SK-N-MC (cell line): ENCODE measurements around the gene GRM2.

Experiments used
- DNase-seq: peaks from one replicate; pipeline ENCODE4 v3.0.0-alpha.2; 2011; ENCODE audit warnings: low read depth, low spot score
- H3K27ac ChIP-seq: fragments of 200-600 bp; sonication (generic); 2 replicates; pipeline ENCODE4 v1.5.1; 2016; ENCODE audit warnings: mixed run types
- H3K36me3 ChIP-seq: fragments of 200-600 bp; sonication (generic); 2 replicates; pipeline ENCODE4 v1.6.1; 2017; ENCODE audit warnings: antibody characterized with exemption, low read length, mixed read lengths; ENCODE audit not compliant: insufficient read depth
- H3K4me3 ChIP-seq: fragments of 200-600 bp; sonication (generic); 2 replicates; pipeline ENCODE4 v1.5.1; 2016
- H3K9ac ChIP-seq: fragments of 200-600 bp; sonication (generic); 2 replicates; pipeline ENCODE4 v1.8.0; 2017; ENCODE audit warnings: mixed run types, mixed read lengths; ENCODE audit not compliant: insufficient read length
- H3K9me3 ChIP-seq: fragments of 200-600 bp; sonication (generic); 2 replicates; pipeline ENCODE4 v1.6.1; 2017; ENCODE audit warnings: low read depth, mild to moderate bottlenecking, antibody characterized with exemption, low read length, moderate library complexity, mixed read lengths
- EZH2 ChIP-seq: fragments of 200-600 bp; sonication (generic); IDR thresholded peaks from one replicate; pipeline ENCODE4 v1.6.1; 2017; ENCODE audit warnings: antibody characterized with exemption
- FOXP2 ChIP-seq: optimal IDR thresholded peaks from 2 replicates; pipeline ENCODE3; 2011; ENCODE audit warnings: mild to moderate bottlenecking, moderate library complexity; ENCODE audit not compliant: insufficient read depth; ENCODE audit errors: extremely low read length, control extremely low read depth
- POLR2AphosphoS5 ChIP-seq: IDR thresholded peaks from 2 replicates; pipeline ENCODE4 v1.6.1; 2012; ENCODE audit warnings: mild to moderate bottlenecking, low read depth, low read length, borderline replicate concordance

The GRM2 gene

DNA sequence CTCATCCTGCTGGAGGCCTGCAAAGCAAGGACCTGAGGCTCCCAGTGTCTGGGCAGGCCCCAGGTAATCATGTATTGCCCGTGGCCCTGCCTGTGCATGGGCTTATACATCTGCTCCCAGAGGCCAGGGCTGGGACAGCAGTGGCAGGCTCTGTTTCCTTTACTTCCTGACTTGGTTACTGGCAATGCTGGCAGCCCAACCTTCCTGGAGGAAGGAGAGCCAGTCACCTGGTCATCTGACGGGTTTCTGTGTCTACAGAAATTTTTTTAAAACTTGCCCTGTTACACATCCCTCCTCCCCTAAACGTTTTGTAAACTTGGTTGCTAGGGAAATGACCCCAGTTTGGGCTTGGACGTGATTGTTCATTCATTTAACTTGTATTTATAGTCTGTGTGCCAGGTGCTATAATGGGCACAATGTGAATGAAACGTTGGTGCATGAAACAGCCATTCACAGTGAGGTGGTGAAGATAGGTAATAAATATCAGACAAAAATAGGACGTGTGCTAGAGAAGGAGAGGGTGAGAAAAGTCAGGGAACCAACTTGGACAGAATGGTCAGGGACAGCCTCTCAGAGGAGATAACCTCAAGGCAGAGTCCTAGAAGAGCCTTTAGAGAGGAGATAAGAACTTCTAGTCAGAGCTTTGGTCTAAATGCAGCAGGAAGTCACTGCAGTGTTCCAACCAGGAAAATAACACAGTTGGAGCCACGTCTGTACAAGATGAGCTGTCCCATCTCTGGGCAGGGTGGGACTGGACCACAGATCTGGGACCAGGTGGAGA, 21.7 kb upstream of the GRM2 start:
- no peak for DNase-seq
- no peaks in the 10 kb centered on the region; the same call in 1 of the 2 replicates for H3K36me3 ChIP-seq

DNA sequence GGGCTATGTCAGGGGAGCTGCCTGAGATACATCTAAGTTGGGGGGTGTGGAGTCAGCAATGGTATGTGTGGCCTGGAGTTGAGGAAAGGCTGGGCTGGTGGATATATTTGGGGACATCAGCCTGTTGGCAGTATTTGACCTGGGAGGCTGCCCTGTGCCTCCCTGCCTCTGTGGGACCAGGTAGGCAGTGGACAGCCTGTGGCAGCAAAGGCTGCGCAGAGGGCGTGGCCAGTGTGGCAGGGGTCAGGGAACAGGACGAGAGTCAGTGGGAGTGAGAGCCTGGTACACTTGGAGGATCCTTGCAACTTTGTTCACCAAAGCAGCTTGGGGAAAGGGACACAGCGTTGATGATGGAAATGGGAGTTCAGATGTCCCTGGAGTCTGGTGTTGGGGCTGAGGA, 20.8 kb upstream of the GRM2 start:
- H3K27ac ChIP-seq = no peak overlapping the region
- no peak overlapping the region for H3K4me3 ChIP-seq
- no peaks in the 10 kb centered on the region for H3K9me3 ChIP-seq
- no peak for TF ChIP-seq FOXP2
- TF ChIP-seq POLR2AphosphoS5 = no peak
- no peak for TF ChIP-seq EZH2
- no peak for DNase-seq
- no peak overlapping the region for H3K9ac ChIP-seq
- no peaks in the 10 kb centered on the region; the same call in 1 of the 2 replicates for H3K36me3 ChIP-seq

More for the DNA sequence above, 21.7 kb upstream of the GRM2 start:
- Histone ChIP-seq H3K27ac (no peak overlapping the region), H3K4me3 (no peak overlapping the region), H3K9me3 (no peaks in the 10 kb centered on the region), H3K9ac (no peak overlapping the region)
- TF ChIP-seq EZH2 = no peak
- no peak for TF ChIP-seq FOXP2
- no peak for TF ChIP-seq POLR2AphosphoS5

DNA sequence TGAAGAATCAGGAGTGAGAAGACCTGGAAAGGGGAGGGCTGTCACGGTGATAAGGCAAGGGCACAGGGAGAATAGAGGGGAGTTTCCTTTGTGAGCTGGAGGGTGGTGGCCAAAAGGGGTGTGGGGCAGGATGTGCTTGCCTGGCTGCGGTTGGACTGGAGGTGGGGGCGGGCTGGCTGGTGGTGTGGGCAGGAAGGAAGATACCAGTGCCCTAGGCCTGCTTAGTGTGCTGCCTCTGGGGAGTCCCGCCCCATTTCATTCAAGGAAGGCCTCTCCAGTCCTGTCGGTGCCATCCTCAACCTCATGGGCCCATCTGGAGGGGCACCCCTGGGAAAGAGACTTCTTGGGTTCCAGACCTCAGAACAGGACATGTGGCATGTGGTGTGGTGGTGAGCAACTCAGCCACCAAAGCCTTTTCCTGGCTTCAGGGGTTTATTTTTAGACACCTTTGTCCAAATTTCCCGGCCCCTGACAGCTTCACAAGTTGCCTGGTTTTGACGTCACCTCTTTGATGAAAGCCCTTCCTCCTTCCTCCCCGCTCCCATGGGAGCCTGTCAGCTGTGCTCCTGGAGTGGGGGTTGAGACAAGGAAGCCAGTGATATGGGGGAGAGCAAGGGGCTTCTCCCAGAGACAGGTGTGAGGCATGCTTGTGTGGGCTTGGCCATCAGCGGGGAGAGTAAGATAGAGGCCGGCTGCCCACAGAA, 20.2 kb upstream of the GRM2 start:
- Histone ChIP-seq H3K4me3 (no peak overlapping the region), H3K36me3 (no peaks in the 10 kb centered on the region; the same call in 1 of the 2 replicates), H3K9me3 (no peaks in the 10 kb centered on the region), H3K9ac (no peak overlapping the region), H3K27ac (no peak overlapping the region)
- DNase-seq = no peak
- TF ChIP-seq FOXP2 (no peak), EZH2 (no peak), POLR2AphosphoS5 (no peak)

DNA sequence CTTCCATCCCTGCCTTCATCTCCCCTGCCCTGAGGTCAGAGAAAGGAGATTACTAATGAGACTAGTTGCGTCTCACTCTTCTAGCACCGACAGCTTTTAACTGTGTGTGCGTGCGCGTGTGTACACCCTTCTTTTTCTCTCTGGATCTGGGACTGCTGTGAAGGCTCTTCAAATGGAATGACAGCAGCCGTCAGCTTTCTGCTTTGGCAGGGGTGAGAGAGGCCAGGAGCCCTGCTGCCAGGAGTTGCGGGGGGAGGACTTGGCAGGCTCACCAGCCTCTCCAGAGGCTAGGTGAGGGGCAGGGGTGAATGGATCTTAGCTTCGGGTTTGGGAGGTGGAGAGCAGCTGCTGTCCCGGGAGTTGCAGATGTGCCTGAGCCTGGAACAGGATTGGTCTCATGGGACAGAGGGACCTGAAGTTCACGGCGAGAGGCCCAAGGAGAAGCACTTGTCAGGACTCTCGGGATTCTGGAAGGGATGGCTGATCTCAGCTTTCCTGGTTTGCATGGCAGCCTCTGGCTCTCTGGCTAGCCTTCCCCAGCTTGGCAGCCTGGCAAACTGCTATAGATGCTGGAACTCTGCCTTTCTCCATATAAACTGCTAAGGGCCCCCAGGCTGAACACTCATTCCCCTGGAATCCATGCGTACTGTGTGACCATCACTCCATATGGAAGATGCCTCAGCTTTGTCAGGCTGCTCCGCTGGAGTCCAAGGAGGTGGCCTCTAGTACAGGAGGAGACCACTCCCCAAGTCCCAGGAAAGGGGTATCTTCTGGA, 19.2 kb upstream of the GRM2 start:
- H3K9me3 ChIP-seq = no peaks in the 10 kb centered on the region
- H3K27ac ChIP-seq = no peak overlapping the region
- H3K9ac ChIP-seq = no peak overlapping the region
- H3K4me3 ChIP-seq = no peak overlapping the region
- no peak for DNase-seq
- H3K36me3 ChIP-seq = no peaks in the 10 kb centered on the region; the same call in 1 of the 2 replicates
- TF ChIP-seq POLR2AphosphoS5 = no peak
- TF ChIP-seq FOXP2 = no peak
- TF ChIP-seq EZH2 = no peak

DNA sequence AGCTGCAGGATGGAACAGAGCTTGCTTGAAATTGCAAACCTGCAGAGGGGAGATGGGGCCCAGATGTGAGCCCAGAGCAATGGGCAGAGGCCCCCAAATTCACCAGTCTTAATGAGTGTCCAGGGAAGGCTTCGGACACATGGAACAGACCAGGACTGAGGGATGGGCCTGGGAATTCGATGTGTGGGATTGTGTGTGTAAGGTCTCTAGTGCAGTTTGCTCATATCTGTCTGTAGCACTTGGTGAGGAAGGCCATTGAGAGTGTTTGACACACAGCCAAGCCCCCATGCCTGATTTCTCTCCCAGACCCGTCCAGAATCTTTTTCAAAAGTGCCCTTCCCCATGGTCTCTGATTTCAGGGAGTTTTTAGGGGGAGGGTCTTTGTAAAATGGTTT, 18.7 kb upstream of the GRM2 start:
- DNase-seq = no peak
- no peak overlapping the region for H3K4me3 ChIP-seq
- H3K36me3 ChIP-seq = no peaks in the 10 kb centered on the region; the same call in 1 of the 2 replicates
- H3K9me3 ChIP-seq = no peaks in the 10 kb centered on the region
- no peak overlapping the region for H3K9ac ChIP-seq
- no peak overlapping the region for H3K27ac ChIP-seq
- TF ChIP-seq FOXP2 (no peak), EZH2 (no peak), POLR2AphosphoS5 (no peak)

DNA sequence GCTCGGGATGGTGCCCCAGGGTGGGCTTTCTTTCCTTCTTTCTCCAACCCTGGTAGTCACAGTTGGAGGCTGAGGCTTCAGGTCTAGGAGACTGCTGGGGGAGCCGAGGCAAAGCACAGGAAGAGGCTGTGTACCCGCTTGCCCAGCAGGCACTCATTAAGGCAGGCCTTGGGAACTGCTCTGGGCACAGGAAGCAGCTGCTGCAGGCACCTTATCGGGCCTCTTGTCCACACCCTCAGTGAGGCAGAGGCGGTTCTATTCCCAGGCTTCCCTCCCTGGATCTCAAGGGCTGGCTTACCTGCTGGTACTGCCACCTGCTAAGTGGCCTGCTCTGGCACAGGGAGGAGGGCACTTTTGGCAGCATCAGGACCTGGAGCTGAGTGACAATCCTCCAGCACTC, 15.8 kb upstream of the GRM2 start:
- H3K4me3 ChIP-seq = no peak overlapping the region
- H3K9ac ChIP-seq = no peak overlapping the region
- no peaks in the 10 kb centered on the region for H3K9me3 ChIP-seq
- H3K27ac ChIP-seq = peak overlapping the region; percentile 19; the same call in 1 of the 2 replicates
- TF ChIP-seq EZH2 (no peak), POLR2AphosphoS5 (no peak), FOXP2 (no peak)
- DNase-seq = no peak
- H3K36me3 ChIP-seq = no peaks in the 10 kb centered on the region

DNA sequence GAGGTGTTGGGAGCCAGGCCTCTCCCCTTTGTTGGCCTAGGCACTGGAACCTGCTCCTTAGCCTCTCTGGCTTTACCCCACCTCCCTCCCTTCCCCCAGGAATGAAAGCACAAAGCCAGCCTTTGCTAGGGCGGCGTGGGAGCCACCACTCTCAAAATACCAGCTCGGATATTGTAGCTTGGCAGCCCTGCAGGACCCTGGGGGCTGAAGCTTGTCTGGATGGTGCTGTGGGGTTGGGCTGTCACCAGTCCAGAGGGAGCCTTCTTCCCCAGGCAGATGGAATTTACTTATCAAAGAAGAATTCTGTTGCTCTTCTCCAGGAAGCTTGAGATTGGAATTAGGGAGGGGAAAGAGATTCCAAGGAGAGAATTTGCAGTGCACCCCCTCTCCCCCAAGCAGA, 14.9 kb upstream of the GRM2 start:
- no peaks in the 10 kb centered on the region for H3K36me3 ChIP-seq
- TF ChIP-seq FOXP2 (no peak), EZH2 (no peak), POLR2AphosphoS5 (no peak)
- peak overlapping the region; percentile 42; the same call in 1 of the 2 replicates for H3K27ac ChIP-seq
- no peak for DNase-seq
- H3K9me3 ChIP-seq = no peaks in the 10 kb centered on the region
- H3K4me3 ChIP-seq = no peak overlapping the region
- no peak overlapping the region for H3K9ac ChIP-seq

DNA sequence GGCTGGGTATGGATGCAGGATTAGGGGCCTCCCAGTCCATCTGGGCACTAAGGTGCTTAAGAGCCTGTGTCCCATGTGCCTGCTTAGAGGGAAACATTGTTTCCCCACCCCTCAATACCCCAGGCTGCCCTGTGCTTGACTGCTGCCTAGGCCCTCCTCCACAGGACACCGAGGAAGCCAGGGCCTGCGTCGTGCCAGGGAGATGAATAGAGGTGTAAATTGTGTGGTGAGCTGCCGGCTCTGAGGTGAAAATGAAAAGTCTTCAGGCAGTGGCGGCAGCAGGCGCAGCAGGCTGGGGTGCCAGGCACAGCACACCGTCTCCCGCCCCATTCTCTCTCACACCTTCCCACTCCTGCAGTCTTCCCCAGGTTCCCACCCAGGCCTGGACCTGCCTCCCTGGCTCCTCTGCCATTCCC, 13.9 kb upstream of the GRM2 start:
- no peak for TF ChIP-seq POLR2AphosphoS5
- TF ChIP-seq EZH2 = no peak
- no peak for TF ChIP-seq FOXP2
- H3K36me3 ChIP-seq = no peaks in the 10 kb centered on the region
- no peak overlapping the region for H3K4me3 ChIP-seq
- no peak for DNase-seq
- H3K9me3 ChIP-seq = no peaks in the 10 kb centered on the region
- no peak overlapping the region for H3K9ac ChIP-seq
- H3K27ac ChIP-seq = 0 out of 2 replicates have a peak overlapping the region, but pooled peaks have one; percentile 36
